PC-9 (cell line): Measurements from ENCODE around the gene HDAC2. TPM values are rescaled to one million over a fixed set of nuclear protein-coding genes. Genes with fewer than 3 reads are reported as not detected.

ENCODE experiments used
- BruUV-seq: library from RNA; stranded (reverse); fragments of 400-500 nt; replicated peaks from 2 replicates; lab custom pipeline; 2021; lab: Mats Ljungman, UMichigan
- CTCF ChIA-PET: fragments of 300-600 bp; sonication (Branson Sonifier 250); formaldehyde crosslinking; loops from one replicate; lab custom pipeline; 2022; ENCODE audit warnings: antibody characterized with exemption; lab: Charles Lee
- POLR2A ChIA-PET: fragments of 300-600 bp; sonication (Branson Sonifier 250); formaldehyde crosslinking; loops from one replicate; lab custom pipeline; 2022; ENCODE audit warnings: antibody characterized with exemption; ENCODE audit not compliant: unreplicated experiment; lab: Charles Lee
- DNase-seq, 2 experiments: peaks; one replicate each; pipeline versions ENCODE4 v3.0.0 to v3.0.0-alpha.2; 2015 to 2022; ENCODE audit warnings: mixed read lengths in 1 of 2
- H2AFZ ChIP-seq: fragments of 200-600 bp; sonication (generic); 2 replicates; pipeline ENCODE4 v1.8.1; 2017; ENCODE audit warnings: antibody characterized with exemption
- H3F3A ChIP-seq: fragments of 200-600 bp; sonication (generic); 2 replicates; pipeline ENCODE4 v1.8.1; 2017; ENCODE audit warnings: antibody characterized with exemption, mild to moderate bottlenecking, low read depth; ENCODE audit not compliant: insufficient read depth
- H3K27ac ChIP-seq: fragments of 200-600 bp; sonication (generic); 2 replicates; pipeline ENCODE4 v1.6.1; 2016; ENCODE audit warnings: mixed run types
- H3K27me3 ChIP-seq: fragments of 200-600 bp; sonication (generic); 2 replicates; pipeline ENCODE4 v1.6.1; 2016; ENCODE audit warnings: low read depth, mixed run types; ENCODE audit not compliant: insufficient read depth
- H3K36me3 ChIP-seq: fragments of 200-600 bp; sonication (generic); 2 replicates; pipeline ENCODE4 v1.6.1; 2016; ENCODE audit warnings: low read depth, mixed run types
- H3K4me1 ChIP-seq: fragments of 200-600 bp; sonication (generic); replicated peaks from 2 replicates; pipeline ENCODE4 v1.6.1; 2016; ENCODE audit warnings: mixed run types; ENCODE audit not compliant: insufficient read depth
- H3K4me2 ChIP-seq: fragments of 200-600 bp; sonication (generic); 2 replicates; pipeline ENCODE4 v1.6.1; 2017; ENCODE audit warnings: mixed run types
- H3K4me3 ChIP-seq: fragments of 200-600 bp; sonication (generic); 2 replicates; pipeline ENCODE4 v1.6.1; 2016; ENCODE audit warnings: mixed run types
- H3K79me2 ChIP-seq: fragments of 200-600 bp; sonication (generic); 2 replicates; pipeline ENCODE4 v1.6.1; 2017; ENCODE audit warnings: low read depth, mixed run types
- H3K9me2 ChIP-seq: fragments of 200-600 bp; sonication (generic); 2 replicates; pipeline ENCODE4 v1.8.1; 2017; ENCODE audit warnings: mild to moderate bottlenecking; ENCODE audit not compliant: insufficient read depth
- H3K9me3 ChIP-seq: fragments of 200-600 bp; sonication (generic); 2 replicates; pipeline ENCODE4 v1.8.1; 2016; ENCODE audit warnings: low read depth; ENCODE audit not compliant: insufficient read depth
- H4K20me1 ChIP-seq: fragments of 200-600 bp; sonication (generic); 2 replicates; pipeline ENCODE4 v1.8.1; 2017; ENCODE audit not compliant: insufficient read depth
- EZH2 ChIP-seq: fragments of 200-600 bp; sonication (generic); IDR thresholded peaks from 2 replicates; pipeline ENCODE4 v1.8.0; 2017; ENCODE audit warnings: antibody characterized with exemption, low read depth
- intact Hi-C: fragments of 100-400 bp; cut with micrococcal nuclease; formaldehyde crosslinking; loops from one replicate; pipeline ENCODE4 v1.10.0; 2022; ENCODE audit not compliant: unreplicated experiment
- total RNA-seq: library from RNA; stranded (reverse); gene quantifications from 2 replicates; pipeline ENCODE4 v1.2.3, GENCODE V29; 2021
- TF ChIP-seq, protein P1 (sequence below): fragments of 200-600 bp; sonication (generic); conservative IDR thresholded peaks from 2 replicates; pipeline ENCODE4 v1.6.1; 2017; ENCODE audit warnings: mixed run types, antibody characterized with exemption, mild to moderate bottlenecking, moderate library complexity

The HDAC2 gene
- total RNA-seq, 1 experiment from 2014 or later = 131 TPM

DNA sequence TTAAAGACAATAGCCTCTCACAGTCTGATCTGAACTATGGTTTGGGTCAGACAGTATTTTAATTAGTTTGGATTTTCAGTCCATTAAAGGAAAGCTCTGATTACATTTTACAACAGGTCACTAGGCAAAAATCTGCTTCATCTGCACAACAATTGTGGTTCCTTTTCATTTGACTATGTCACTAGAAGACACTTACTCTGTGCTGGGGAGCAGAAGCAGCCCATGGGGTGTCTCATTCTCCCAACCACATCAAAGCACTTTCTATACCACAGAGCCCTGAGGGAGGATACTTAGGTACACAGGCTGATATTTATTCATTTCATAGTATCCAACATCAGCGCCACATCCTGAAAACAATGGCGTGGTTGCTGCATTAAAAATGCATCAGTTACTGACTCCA lies 36.6 kb upstream of the HDAC2 start:
- no peak overlapping the region for H3K4me3 ChIP-seq
- H3K27ac ChIP-seq = no peak overlapping the region
- POLR2A ChIA-PET = interaction anchor here (0.6 kb wide), 1 partner anchor 1193 kb away, joined by 3 read pairs; no protein-coding TSS in a partner anchor
- no peaks in the 10 kb centered on the region for H3K79me2 ChIP-seq
- H2AFZ ChIP-seq = no peak overlapping the region
- H3K27me3 ChIP-seq = 0 out of 2 replicates have a peak, but pooled peaks cover 7% of the 10 kb centered on the region
- no peak for TF ChIP-seq EZH2
- TF ChIP-seq, protein P1, sequence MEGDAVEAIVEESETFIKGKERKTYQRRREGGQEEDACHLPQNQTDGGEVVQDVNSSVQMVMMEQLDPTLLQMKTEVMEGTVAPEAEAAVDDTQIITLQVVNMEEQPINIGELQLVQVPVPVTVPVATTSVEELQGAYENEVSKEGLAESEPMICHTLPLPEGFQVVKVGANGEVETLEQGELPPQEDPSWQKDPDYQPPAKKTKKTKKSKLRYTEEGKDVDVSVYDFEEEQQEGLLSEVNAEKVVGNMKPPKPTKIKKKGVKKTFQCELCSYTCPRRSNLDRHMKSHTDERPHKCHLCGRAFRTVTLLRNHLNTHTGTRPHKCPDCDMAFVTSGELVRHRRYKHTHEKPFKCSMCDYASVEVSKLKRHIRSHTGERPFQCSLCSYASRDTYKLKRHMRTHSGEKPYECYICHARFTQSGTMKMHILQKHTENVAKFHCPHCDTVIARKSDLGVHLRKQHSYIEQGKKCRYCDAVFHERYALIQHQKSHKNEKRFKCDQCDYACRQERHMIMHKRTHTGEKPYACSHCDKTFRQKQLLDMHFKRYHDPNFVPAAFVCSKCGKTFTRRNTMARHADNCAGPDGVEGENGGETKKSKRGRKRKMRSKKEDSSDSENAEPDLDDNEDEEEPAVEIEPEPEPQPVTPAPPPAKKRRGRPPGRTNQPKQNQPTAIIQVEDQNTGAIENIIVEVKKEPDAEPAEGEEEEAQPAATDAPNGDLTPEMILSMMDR = no peak
- peak overlapping the region; percentile 3; the same call in 1 of the 2 replicates for H3K4me2 ChIP-seq
- H3K4me1 ChIP-seq = no peaks in the 10 kb centered on the region
- no TSS peak for BruUV-seq
- H3K9me2 ChIP-seq = no peaks in the 10 kb centered on the region
- CTCF ChIA-PET = no interaction called here
- intact Hi-C loops = no loop called here
- no peaks in the 10 kb centered on the region for H3F3A ChIP-seq
- H3K36me3 ChIP-seq = no peaks in the 10 kb centered on the region
- no peaks in the 10 kb centered on the region for H3K9me3 ChIP-seq
- no peaks in the 10 kb centered on the region for H4K20me1 ChIP-seq
- DNase-seq = peak; percentile 7 to 51

DNA sequence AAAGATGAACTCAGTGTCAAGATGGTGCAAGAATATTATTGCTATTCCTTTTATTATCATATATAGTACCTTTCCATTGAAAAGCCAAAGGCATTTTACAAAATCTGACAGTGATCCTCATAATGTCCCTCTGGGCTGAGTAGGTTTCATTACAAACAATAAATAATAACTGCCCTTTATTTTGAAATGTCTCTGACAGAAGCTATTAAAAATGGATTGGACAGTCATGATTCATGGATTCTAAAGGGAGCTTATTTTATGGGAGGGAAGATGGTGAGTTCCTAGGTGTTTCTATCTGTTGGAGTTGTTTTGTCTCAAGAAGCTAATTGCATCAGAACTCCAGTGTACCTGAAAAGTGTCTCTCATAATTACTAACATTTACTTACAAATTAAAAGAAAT lies 30.4 kb upstream of the HDAC2 start:
- TF ChIP-seq EZH2 = no peak
- TF ChIP-seq, protein P1 = no peak
- no peak overlapping the region for H2AFZ ChIP-seq
- ChIA-PET CTCF (no interaction called here), POLR2A (interaction anchor here (0.6 kb wide), 1 partner anchor 1003 kb away, joined by 3 read pairs; no protein-coding TSS in a partner anchor)
- H3K79me2 ChIP-seq = no peaks in the 10 kb centered on the region
- intact Hi-C loops = no loop called here
- no peak overlapping the region for H3K27ac ChIP-seq
- H4K20me1 ChIP-seq = no peaks in the 10 kb centered on the region
- no peaks in the 10 kb centered on the region for H3K36me3 ChIP-seq
- DNase-seq = no peak
- H3K27me3 ChIP-seq = 0 out of 2 replicates have a peak, but pooled peaks cover 7% of the 10 kb centered on the region
- no peaks in the 10 kb centered on the region for H3K9me3 ChIP-seq
- no peak overlapping the region for H3K4me2 ChIP-seq
- BruUV-seq = no TSS peak
- H3K4me3 ChIP-seq = no peak overlapping the region
- H3F3A ChIP-seq = no peaks in the 10 kb centered on the region
- 0 out of 2 replicates have a peak, but pooled peaks cover 19% of the 10 kb centered on the region for H3K4me1 ChIP-seq
- H3K9me2 ChIP-seq = no peaks in the 10 kb centered on the region

DNA sequence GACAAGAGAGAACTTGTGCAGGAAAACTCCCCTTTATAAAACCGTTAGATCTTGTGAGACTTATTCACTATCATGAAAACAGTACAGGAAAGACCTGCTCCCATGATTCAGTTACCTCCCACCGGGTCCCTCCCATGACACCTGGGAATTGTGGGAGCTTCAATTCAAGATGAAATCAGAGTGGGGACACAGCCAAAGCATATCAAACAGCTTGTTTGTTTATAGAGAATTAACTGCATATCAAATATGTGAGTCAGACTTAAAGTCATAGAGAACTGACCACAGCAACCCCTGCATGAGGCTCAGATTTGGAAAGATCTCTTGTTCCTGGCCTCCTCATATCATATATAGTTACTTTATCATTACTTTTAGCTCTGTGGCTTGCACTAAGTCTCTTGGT lies 29.1 kb upstream of the HDAC2 start:
- Histone ChIP-seq H3F3A (no peaks in the 10 kb centered on the region), H3K79me2 (no peaks in the 10 kb centered on the region), H3K4me2 (no peak overlapping the region), H3K4me1 (0 out of 2 replicates have a peak, but pooled peaks cover 19% of the 10 kb centered on the region), H3K9me2 (no peaks in the 10 kb centered on the region), H3K9me3 (no peaks in the 10 kb centered on the region), H3K4me3 (no peak overlapping the region), H3K27ac (no peak overlapping the region), H3K36me3 (no peaks in the 10 kb centered on the region), H4K20me1 (no peaks in the 10 kb centered on the region), H2AFZ (no peak overlapping the region), H3K27me3 (0 out of 2 replicates have a peak, but pooled peaks cover 7% of the 10 kb centered on the region)
- DNase-seq = peak in 1 of 2 experiments; percentile 57
- ChIA-PET POLR2A (interaction anchor here (0.6 to 0.7 kb wide), 3 partner anchors 9 to 998 kb away, joined by 3 read pairs; no protein-coding TSS in a partner anchor), CTCF (no interaction called here)
- BruUV-seq = no TSS peak
- intact Hi-C loops = no loop called here
- TF ChIP-seq, protein P1 = no peak
- no peak for TF ChIP-seq EZH2
